Activated T-helper 1 cell treated with Interleukin-2 at 50 U/mL for 16 hours (primary cell): ENCODE results near the gene CTDSPL2.
"Not testable (repeated sequence)": the region's sequence is repeated elsewhere in the genome, so short reads cannot be mapped to it uniquely, and the experiment has no call there.

ENCODE experiments used
- DNase-seq: peaks from one replicate; pipeline ENCODE4 v3.0.0-alpha.2; 2020; ENCODE audit warnings: low read depth

Gene CTDSPL2

GRCh38 chr15:44426975-44427755, at the start of gene CTDSPL2:
TSS of gene CTDSPL2 (plus strand) at chr15:44427629. CDS start at chr15:44459015, 31,386 bp downstream.
- DNase-seq: peak; percentile 91

GRCh38 chr15:44381236-44381635, 46.2 kb upstream of the CTDSPL2 start:
- DNase-seq: no peak

- DNase-seq: no peak
Measured at GRCh38 chr15:44385344-44385942, 42.0 kb upstream of the CTDSPL2 start.

- DNase-seq: no peak
Measured at GRCh38 chr15:44394062-44394461, 33.4 kb upstream of the CTDSPL2 start.

GRCh38 chr15:44394562-44394961, 32.9 kb upstream of the CTDSPL2 start:
- no peak for DNase-seq

GRCh38 chr15:44397869-44398268, 29.6 kb upstream of the CTDSPL2 start:
- no peak for DNase-seq

- DNase-seq: no peak
Measured at GRCh38 chr15:44414001-44414400, 13.4 kb upstream of the CTDSPL2 start.

GRCh38 chr15:44427756-44428724, 611 bp downstream of the CTDSPL2 start:
- no peak for DNase-seq

- no peak for DNase-seq
Measured at GRCh38 chr15:44435893-44436667, 8.7 kb downstream of the CTDSPL2 start.

GRCh38 chr15:44438402-44438801, 11.0 kb downstream of the CTDSPL2 start:
- no peak for DNase-seq

- no peak for DNase-seq
Measured at GRCh38 chr15:44441095-44441501, 13.7 kb downstream of the CTDSPL2 start.

- DNase-seq: no peak
Measured at GRCh38 chr15:44443515-44443914, 16.1 kb downstream of the CTDSPL2 start.

GRCh38 chr15:44447772-44448376, 20.4 kb downstream of the CTDSPL2 start:
- no peak for DNase-seq

- no peak for DNase-seq
Measured at GRCh38 chr15:44450172-44450571, 22.7 kb downstream of the CTDSPL2 start.

GRCh38 chr15:44453578-44454283, 26.3 kb downstream of the CTDSPL2 start:
- DNase-seq: not testable (repeated sequence)

- no peak for DNase-seq
Measured at GRCh38 chr15:44458429-44458828, 31.0 kb downstream of the CTDSPL2 start.

GRCh38 chr15:44468709-44469385, 41.4 kb downstream of the CTDSPL2 start:
- no peak for DNase-seq

GRCh38 chr15:44471885-44472455, 44.5 kb downstream of the CTDSPL2 start:
- no peak for DNase-seq

- DNase-seq: no peak
Measured at GRCh38 chr15:44479343-44479742, 51.9 kb downstream of the CTDSPL2 start.

- DNase-seq: no peak
Measured at GRCh38 chr15:44482090-44482489, 54.7 kb downstream of the CTDSPL2 start.
